IMR-90 (cell line): ENCODE measurements around the gene TNFSF13B.

Experiments used
- BHLHE40 ChIP-seq: fragments of 150-350 bp; IDR thresholded peaks from 2 replicates; pipeline ENCODE4 v1.6.1; 2016; ENCODE audit warnings: mild to moderate bottlenecking, low read depth, low read length
- CEBPB ChIP-seq: IDR thresholded peaks from 2 replicates; pipeline ENCODE4 v1.6.1; 2012; ENCODE audit warnings: low read depth, low read length, improper control_type of control experiment
- CTCF ChIP-seq: conservative IDR thresholded peaks from 2 replicates; pipeline ENCODE4 v1.5.1; 2012; ENCODE audit warnings: mild to moderate bottlenecking, low read depth, low read length, improper control_type of control experiment
- ELK1 ChIP-seq: fragments of 150-350 bp; IDR thresholded peaks from 2 replicates; pipeline ENCODE4 v1.6.1; 2016; ENCODE audit warnings: low read depth, mild to moderate bottlenecking, low read length, moderate library complexity, borderline replicate concordance
- FOS ChIP-seq: fragments of 150-350 bp; IDR thresholded peaks from 2 replicates; pipeline ENCODE4 v1.6.1; 2016; ENCODE audit warnings: low read depth, low read length
- MAFK ChIP-seq: IDR thresholded peaks from 2 replicates; pipeline ENCODE4 v1.6.1; 2012; ENCODE audit warnings: low read depth, low read length, improper control_type of control experiment
- MAZ ChIP-seq: IDR thresholded peaks from 2 replicates; pipeline ENCODE4 v1.6.1; 2012; ENCODE audit warnings: low read depth, mild to moderate bottlenecking, low read length, improper control_type of control experiment, moderate library complexity, borderline replicate concordance
- NFE2L2 ChIP-seq: fragments of 150-350 bp; IDR thresholded peaks from 2 replicates; pipeline ENCODE4 v1.6.1; 2016; ENCODE audit warnings: low read depth, mild to moderate bottlenecking, low read length
- POLR2A ChIP-seq: IDR thresholded peaks from 2 replicates; pipeline ENCODE4 v1.6.1; 2012; ENCODE audit warnings: mild to moderate bottlenecking, low read depth, low read length
- RAD21 ChIP-seq: IDR thresholded peaks from 2 replicates; pipeline ENCODE4 v1.6.1; 2012; ENCODE audit warnings: low read length, improper control_type of control experiment
- RCOR1 ChIP-seq: IDR thresholded peaks from 2 replicates; pipeline ENCODE4 v1.6.1; 2012; ENCODE audit warnings: mild to moderate bottlenecking, low read length, improper control_type of control experiment; ENCODE audit not compliant: insufficient replicate concordance
- RFX5 ChIP-seq: IDR thresholded peaks from 2 replicates; pipeline ENCODE4 v1.8.0; 2012; ENCODE audit warnings: low read depth, mild to moderate bottlenecking, low read length, moderate library complexity
- SMC3 ChIP-seq: fragments of 150-350 bp; IDR thresholded peaks from 2 replicates; pipeline ENCODE4 v1.6.1; 2016; ENCODE audit warnings: low read depth, mild to moderate bottlenecking, antibody characterized with exemption, low read length, moderate library complexity
- TF ChIP-seq, protein P1 (sequence below): fragments of 150-350 bp; IDR thresholded peaks from 2 replicates; pipeline ENCODE4 v1.6.1; 2017; ENCODE audit warnings: mild to moderate bottlenecking, antibody characterized with exemption, low read length, low read depth

DNA sequence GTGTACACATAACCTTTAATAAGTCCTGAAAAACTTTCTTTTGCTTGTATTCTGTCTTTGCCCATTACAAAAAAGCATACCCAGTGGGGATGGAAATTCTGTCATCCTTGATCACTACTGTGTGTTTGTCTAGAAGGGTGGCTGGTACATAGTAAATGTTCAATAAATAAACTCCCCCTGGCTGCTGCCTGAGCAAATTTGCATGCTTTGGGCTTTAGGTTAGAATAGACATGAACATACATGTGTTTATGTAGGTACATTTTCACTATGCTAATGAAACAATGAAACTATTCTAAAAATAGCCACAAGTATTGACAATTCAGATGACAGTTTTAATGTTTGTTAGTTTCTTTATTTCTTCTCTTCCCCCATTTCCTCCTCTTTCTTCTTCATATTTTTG lies 36.1 kb downstream of the TNFSF13B start:
- TF ChIP-seq CTCF (no peak), POLR2A (no peak), RAD21 (no peak), FOS (no peak), SMC3 (no peak), RCOR1 (no peak), BHLHE40 (no peak), RFX5 (no peak), CEBPB (no peak), MAFK (no peak), ELK1 (no peak), NFE2L2 (no peak), MAZ (no peak)
- TF ChIP-seq, protein P1, sequence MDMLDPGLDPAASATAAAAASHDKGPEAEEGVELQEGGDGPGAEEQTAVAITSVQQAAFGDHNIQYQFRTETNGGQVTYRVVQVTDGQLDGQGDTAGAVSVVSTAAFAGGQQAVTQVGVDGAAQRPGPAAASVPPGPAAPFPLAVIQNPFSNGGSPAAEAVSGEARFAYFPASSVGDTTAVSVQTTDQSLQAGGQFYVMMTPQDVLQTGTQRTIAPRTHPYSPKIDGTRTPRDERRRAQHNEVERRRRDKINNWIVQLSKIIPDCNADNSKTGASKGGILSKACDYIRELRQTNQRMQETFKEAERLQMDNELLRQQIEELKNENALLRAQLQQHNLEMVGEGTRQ: no peak
